Left lung (tissue), 10 donors: ENCODE data around the gene ACVR1B. TPM values are rescaled to one million over a fixed set of nuclear protein-coding genes. Genes with fewer than 3 reads are reported as not detected.

Source experiments
- ATAC-seq: fragments of 200-7000 bp; cut with Tn5 transposase; one replicate; pipeline ENCODE4 v1.9.1; 2020; ENCODE audit warnings: moderate library complexity
- DNase-seq, 4 donors: peaks; one replicate each; pipeline ENCODE4 v3.0.0-alpha.2; 2013 to 2020
- H3K27ac ChIP-seq, 2 donors: fragments of 200-600 bp; sonication (generic) in 1 of 2; one replicate each; pipeline versions ENCODE4 v1.5.0 to v1.8.0; 2020 to 2021
- H3K27me3 ChIP-seq, 2 donors: fragments of 200-600 bp; sonication (generic) in 1 of 2; one replicate each; pipeline versions ENCODE4 v1.5.0 to v1.8.0; 2020 to 2021
- H3K36me3 ChIP-seq, 2 donors: fragments of 200-600 bp; sonication (generic) in 1 of 2; one replicate each; pipeline versions ENCODE4 v1.5.0 to v1.8.0; 2020 to 2021
- H3K4me1 ChIP-seq, 2 donors: fragments of 200-600 bp; one replicate each; pipeline ENCODE4 v1.8.0; 2021
- H3K4me3 ChIP-seq, 2 donors: fragments of 200-600 bp; sonication (generic) in 1 of 2; one replicate each; pipeline versions ENCODE4 v1.5.0 to v1.8.0; 2020 to 2021; ENCODE audit warnings: mild to moderate bottlenecking in 1 of 2
- H3K9me3 ChIP-seq, 2 donors: fragments of 200-600 bp; sonication (generic) in 1 of 2; one replicate each; pipeline versions ENCODE4 v1.5.0 to v1.8.0; 2020 to 2021
- CTCF ChIP-seq, 2 donors: fragments of 200-600 bp; sonication (generic) in 1 of 2; IDR thresholded peaks; one replicate each; pipeline versions ENCODE4 v1.5.0 to v1.8.0; 2021; ENCODE audit warnings: antibody characterized with exemption in 2 of 2
- intact Hi-C, 2 donors: fragments of 100-400 bp; cut with DNase I; formaldehyde crosslinking; loops; one replicate each; pipeline versions ENCODE4 v1.11.2 to v1.14.2; 2022
- polyA plus RNA-seq, 6 donors: library from polyadenylated mRNA; unstranded; fragments of 120-200 nt; gene quantifications; one replicate each; pipeline ENCODE4 v1.2.1, GENCODE V29; 2013; ENCODE audit not compliant: insufficient read length in 6 of 6
- total RNA-seq, 2 donors: library from RNA; stranded (reverse); fragmentation: NEBNext Ultra II Directional; extraction: Animal tissue kit (Norgen Biotek cat#: 25700); gene quantifications; one replicate each; pipeline ENCODE4 v1.2.1, GENCODE V29; 2021
- donor health status: DM: no; HTN: yes; CAD: no.
- donor health status: DM: no; HTN: no; CAD: no.

The ACVR1B gene
- total and polyA plus RNA-seq, 8 donors = 13.2 to 26.6 (median 16.5) TPM

DNA sequence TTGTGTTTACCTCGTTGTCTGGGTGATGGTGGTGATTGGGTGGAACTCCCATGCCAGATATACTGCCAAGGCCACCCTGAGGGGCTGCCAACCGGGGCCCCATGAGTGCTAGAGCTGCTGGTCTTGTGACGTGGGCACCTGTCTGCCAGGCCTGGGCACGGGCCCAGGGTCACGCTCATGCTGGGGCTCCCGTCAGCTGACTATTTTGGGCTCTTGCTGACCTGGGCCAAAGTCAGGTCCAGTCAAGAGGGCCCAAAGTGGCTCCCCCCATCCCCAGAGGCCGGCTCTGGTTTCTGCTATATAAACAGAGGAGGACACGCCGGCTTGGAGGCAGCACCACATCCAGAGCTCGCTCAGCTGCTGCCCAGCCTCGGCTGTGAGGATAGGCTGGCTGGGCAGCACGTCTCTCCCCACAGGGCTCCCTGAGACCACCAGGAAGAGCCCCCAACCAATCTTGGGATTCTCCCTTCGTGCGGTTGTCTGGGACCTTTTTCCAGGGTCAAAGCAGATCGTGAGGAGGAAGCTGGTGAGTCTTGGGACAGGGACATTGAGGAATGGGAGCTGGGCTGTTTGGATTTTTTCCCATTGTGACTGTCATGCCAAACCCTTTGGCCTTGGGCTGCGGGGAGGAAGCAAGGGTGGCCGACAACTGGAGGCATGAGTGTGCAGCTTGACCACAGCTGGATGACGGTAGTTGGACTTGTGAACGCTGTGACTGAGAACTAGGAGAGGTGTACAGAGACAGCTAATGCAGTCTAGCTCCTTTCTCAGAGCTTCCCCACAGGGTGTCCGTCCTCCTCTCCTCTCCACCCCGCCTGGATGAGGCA, 92.1 kb downstream of the ACVR1B start:
- TF ChIP-seq CTCF (IDR thresholded peaks at IDR 0.05) = no peak
- no peak for DNase-seq
- H3K4me3 ChIP-seq = no peak overlapping the region
- no peaks in the 10 kb centered on the region for H3K36me3 ChIP-seq
- peak overlapping the region; percentile 73 to 87 for H3K27ac ChIP-seq
- H3K4me1 ChIP-seq = peaks cover 24 to 56% of the 10 kb centered on the region in 2 donors
- no peaks in the 10 kb centered on the region for H3K27me3 ChIP-seq
- ATAC-seq = no peak
- H3K9me3 ChIP-seq = no peaks in the 10 kb centered on the region
- intact Hi-C loops = no loop called here

DNA sequence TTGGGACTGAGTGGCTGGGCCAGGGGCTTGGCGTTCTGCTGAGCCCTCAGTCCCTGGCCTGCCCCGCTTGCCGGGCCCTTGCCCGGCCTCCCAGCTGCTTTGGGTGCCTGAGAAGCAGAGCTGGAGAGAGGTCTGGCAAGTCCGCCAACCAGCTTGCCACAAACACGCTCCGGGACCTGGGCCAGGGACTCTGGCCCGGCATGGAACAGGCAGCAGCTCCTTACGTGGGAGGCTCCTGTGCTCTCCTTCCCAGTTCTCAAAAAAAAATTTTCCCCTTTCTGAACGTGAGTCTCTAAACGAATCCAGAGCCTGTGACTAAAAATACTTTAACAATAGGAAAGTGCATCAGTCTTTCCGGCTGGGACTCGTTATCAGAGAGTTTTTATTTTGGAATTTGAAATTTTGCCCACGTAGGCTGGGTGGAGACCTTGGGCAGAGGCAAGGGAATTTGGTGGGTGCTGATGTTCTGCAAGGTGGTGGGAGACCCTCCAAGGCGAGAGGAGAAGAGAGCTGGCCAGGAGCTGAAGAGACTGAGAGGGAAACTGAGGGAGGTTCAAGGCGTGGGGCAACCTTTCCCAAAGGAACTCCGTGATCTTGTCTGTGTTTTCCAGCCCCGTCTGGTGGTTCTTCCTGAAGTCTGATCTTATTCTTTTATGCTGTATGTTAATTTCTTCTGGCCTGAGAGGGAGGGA, 92.9 kb downstream of the ACVR1B start:
- peak in 2 of 4 donors; percentile 77 to 85 for DNase-seq
- Histone ChIP-seq H3K9me3 (no peaks in the 10 kb centered on the region), H3K4me3 (no peak overlapping the region), H3K27me3 (peaks cover 0 to 2% of the 10 kb centered on the region in 2 donors), H3K27ac (peak overlapping the region; percentile 73 to 87), H3K36me3 (no peaks in the 10 kb centered on the region), H3K4me1 (peaks cover 24 to 48% of the 10 kb centered on the region in 2 donors)
- peak; percentile 57 for ATAC-seq
- intact Hi-C loops = no loop called here
- TF ChIP-seq CTCF (IDR thresholded peaks at IDR 0.05) = no peak

DNA sequence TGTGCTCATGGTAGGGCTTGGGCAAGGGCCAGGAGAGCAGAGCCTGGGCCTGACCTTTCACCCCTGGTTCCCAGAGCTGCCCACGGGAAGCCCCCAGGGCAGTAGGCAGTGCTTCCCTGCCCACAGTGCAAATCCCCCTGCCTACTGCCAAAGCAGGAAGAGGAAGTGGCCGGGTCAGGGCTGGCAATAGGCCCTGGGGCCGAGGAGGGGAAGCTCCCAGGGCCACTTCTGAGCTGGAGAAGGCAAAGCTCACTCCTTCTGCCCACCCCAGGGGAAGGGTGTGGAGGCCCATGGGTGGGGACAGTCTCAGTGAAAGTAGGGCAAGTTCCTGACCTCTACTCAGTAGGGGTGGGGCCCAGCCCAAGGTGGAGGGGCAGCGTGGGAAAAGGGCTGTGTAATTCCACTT, 94.3 kb downstream of the ACVR1B start:
- no peak for TF ChIP-seq CTCF (IDR thresholded peaks at IDR 0.05)
- DNase-seq (peak in 2 of 4 donors; percentile 87 to 89), ATAC-seq (peak; percentile 50)
- no peak overlapping the region for H3K4me3 ChIP-seq
- intact Hi-C loops = no loop called here
- peaks cover 0 to 15% of the 10 kb centered on the region in 2 donors for H3K27me3 ChIP-seq
- H3K27ac ChIP-seq = peak overlapping the region; percentile 73 to 87
- H3K36me3 ChIP-seq = no peaks in the 10 kb centered on the region
- H3K4me1 ChIP-seq = peaks cover 32 to 60% of the 10 kb centered on the region in 2 donors
- no peaks in the 10 kb centered on the region for H3K9me3 ChIP-seq

Other genes with a start within 250 kb of the ACVR1B start
- gene FIGNL2, start 103.0 kb upstream of the ACVR1B start, total RNA-seq = 1 to 10 TPM in 1 of 2 donors, under 1 TPM in 1; 0.58 to 1.0 TPM
- 1 to 10 TPM; 1.0 to 2.3 (median 1.8) TPM for gene FIGNL2, start 103.0 kb upstream of the ACVR1B start, polyA plus RNA-seq
- not detected for gene ANKRD33, start 63.6 kb upstream of the ACVR1B start, total RNA-seq
- gene ANKRD33, start 63.6 kb upstream of the ACVR1B start, polyA plus RNA-seq = under 1 TPM in 3 of 6 donors, not detected in 3; 0.08 to 0.13 (median 0.08) TPM
- 100 to 1,000 TPM; 115 to 173 TPM for gene ACVRL1, start 44.2 kb upstream of the ACVR1B start, total RNA-seq
- gene ACVRL1, start 44.2 kb upstream of the ACVR1B start, polyA plus RNA-seq = 10 to 100 TPM; 74.2 to 97.5 (median 95.4) TPM
- 10 to 100 TPM; 30.6 to 63.7 TPM for gene TAMALIN, start 55.2 kb downstream of the ACVR1B start, total RNA-seq
- gene TAMALIN, start 55.2 kb downstream of the ACVR1B start, polyA plus RNA-seq = 10 to 100 TPM; 33.8 to 47.7 (median 43.5) TPM
- 100 to 1,000 TPM in 1 of 2 donors, 10 to 100 TPM in 1; 36.4 to 165 TPM for gene NR4A1, start 99.7 kb downstream of the ACVR1B start, total RNA-seq
- gene NR4A1, start 99.7 kb downstream of the ACVR1B start, polyA plus RNA-seq = 100 to 1,000 TPM in 2 of 6 donors, 10 to 100 TPM in 4; 12.8 to 293 (median 82.3) TPM
- 10 to 100 TPM; 35.7 to 42.4 TPM for gene ATG101, start 118.3 kb downstream of the ACVR1B start, total RNA-seq
- 10 to 100 TPM; 19.7 to 25.9 (median 24.3) TPM for gene ATG101, start 118.3 kb downstream of the ACVR1B start, polyA plus RNA-seq
- 1 to 10 TPM in 1 of 2 donors, under 1 TPM in 1; 0.47 to 4.5 TPM for gene SMIM41, start 128.0 kb downstream of the ACVR1B start, total RNA-seq
- 1 to 10 TPM; 1.2 to 6.9 (median 3.9) TPM for gene SMIM41, start 128.0 kb downstream of the ACVR1B start, polyA plus RNA-seq
- 10 to 100 TPM; 27.6 to 30.1 TPM for gene KRT80, start 240.3 kb downstream of the ACVR1B start, total RNA-seq
- 1 to 10 TPM in 2 of 6 donors, under 1 TPM in 4; 0.59 to 1.9 (median 0.77) TPM for gene KRT80, start 240.3 kb downstream of the ACVR1B start, polyA plus RNA-seq